Stomach (tissue), 9 donors: ENCODE results near the gene BOLA2B. TPM values are rescaled to one million over a fixed set of nuclear protein-coding genes. Genes with fewer than 3 reads are reported as not detected.

Experiments used
- DNase-seq, 2 donors: peaks; one replicate each; pipeline versions ENCODE4 v3.0.0 to v3.0.0-alpha.2; 2013 to 2019
- H3K27ac ChIP-seq, 5 donors: fragments of 200-600 bp in 4 of 5; sonication (generic) in 4 of 5; one replicate each; pipeline ENCODE4 v1.5.1; 2013 to 2019; ENCODE audit warnings: mild to moderate bottlenecking in 1 of 5, moderate library complexity in 1 of 5
- H3K27me3 ChIP-seq, 3 donors: fragments of 200-600 bp; sonication (generic); one replicate each; pipeline ENCODE4 v1.5.1; 2017 to 2019; ENCODE audit warnings: mixed run types in 1 of 3
- H3K36me3 ChIP-seq, 4 donors: fragments of 200-600 bp; sonication (generic); 1 replicate in 3 of 4; 2 replicates in 1 of 4; pipeline ENCODE4 v1.5.1; 2016 to 2019
- H3K4me1 ChIP-seq, 4 donors: fragments of 200-600 bp; sonication (generic); one replicate each; pipeline ENCODE4 v1.5.1; 2016 to 2019
- H3K4me3 ChIP-seq, 4 donors: fragments of 200-600 bp; sonication (generic) in 3 of 4; one replicate each; pipeline ENCODE4 v1.5.1; 2016 to 2019; ENCODE audit warnings: mild to moderate bottlenecking in 1 of 4
- H3K9me3 ChIP-seq, 4 donors: fragments of 200-600 bp; sonication (generic); one replicate each; pipeline ENCODE4 v1.5.1; 2016 to 2019
- EP300 ChIP-seq: sonication (generic); formaldehyde crosslinking; IDR thresholded peaks from one replicate; pipeline ENCODE4 v1.6.1; 2017; ENCODE audit warnings: antibody characterized with exemption
- POLR2A ChIP-seq, 4 donors: fragments of 450-650 bp; IDR thresholded peaks; one replicate each; pipeline ENCODE4 v1.6.1; 2016; ENCODE audit warnings: antibody characterized with exemption in 4 of 4, control low read depth in 2 of 4, mild to moderate bottlenecking in 1 of 4, moderate library complexity in 1 of 4
- POLR2AphosphoS5 ChIP-seq, 3 donors: sonication (generic); formaldehyde crosslinking; IDR thresholded peaks; one replicate each; pipeline ENCODE4 v1.6.1; 2016; ENCODE audit warnings: antibody characterized with exemption in 3 of 3
- WGBS, 5 donors: extraction: QIAGEN DNeasy Blood & Tissue Kit in 3 of 5; methylation state at CpG; one replicate each; pipeline versions ENCODE4 v1.1.5 to v1.1.7; 2013 to 2018; 5-methylcytosine and 5-hydroxymethylcytosine counted together
- intact Hi-C: fragments of 100-400 bp; cut with DNase I; formaldehyde crosslinking; loops from one replicate; pipeline ENCODE4 v1.15.1; 2023; ENCODE audit warnings: low total_unique reads
- polyA plus RNA-seq, 3 donors: library from polyadenylated mRNA; stranded (reverse); fragments of 200-250 nt; gene quantifications; one replicate each; pipeline ENCODE4 v1.2.3, GENCODE V29; 2013
- total RNA-seq, 5 donors: library from RNA; depleted of rRNA; stranded (reverse); fragments of >200 nt; gene quantifications; one replicate each; pipeline versions ENCODE4 v1.1.0 to v1.2.3, GENCODE V29; 2014 to 2016
- TF ChIP-seq, protein P1 (sequence below), 7 experiments: fragments of 450-650 bp in 4 of 7; fragments of 200-600 bp in 3 of 7; sonication (generic) in 3 of 7; IDR thresholded peaks; one replicate each; pipeline ENCODE4 v1.5.1; 2016 to 2019; ENCODE audit warnings: antibody characterized with exemption in 7 of 7, control low read depth in 2 of 7, mild to moderate bottlenecking in 1 of 7
- donor health status: healthy with polysubstance abuse.
- donor health status: Bipolar disorder and iron deficiency.
- donor health status: healthy.

BOLA2B gene
- total and polyA plus RNA-seq, 8 donors: 21.3 to 415 (median 281) TPM; not detected in 1

DNA sequence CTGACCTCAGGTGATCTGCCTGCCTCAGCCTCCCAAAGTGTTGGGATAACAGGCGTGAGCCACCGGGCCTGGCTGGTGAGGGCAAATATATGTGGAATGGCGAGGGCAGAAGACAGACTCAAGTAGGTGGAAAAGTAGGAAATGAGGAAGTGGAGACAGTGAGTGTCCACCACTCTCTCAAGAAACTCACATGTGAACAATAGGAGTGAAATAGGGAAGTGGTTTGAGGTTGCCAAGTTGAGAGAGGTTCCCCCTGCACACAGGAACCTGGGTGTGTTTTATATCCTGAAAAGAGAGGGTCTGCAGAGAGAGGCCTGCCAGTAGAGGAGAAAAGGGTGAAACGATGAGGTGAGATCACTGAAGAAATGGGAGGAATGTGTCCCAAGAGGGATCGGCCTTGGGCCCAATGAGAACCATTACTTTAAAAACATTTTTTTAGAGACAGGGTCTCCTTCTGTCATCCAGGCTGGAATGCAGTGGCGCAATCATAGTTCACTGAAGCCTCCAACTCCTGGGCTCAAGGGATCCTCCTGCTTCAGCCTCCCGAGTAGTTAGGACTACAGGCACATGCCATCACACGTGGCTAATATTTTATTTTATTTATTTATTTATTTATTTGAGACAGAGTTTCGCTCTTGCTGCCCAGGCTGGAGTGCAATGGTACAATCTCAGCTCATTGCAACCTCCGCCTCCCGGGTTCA, 27.1 kb downstream of the BOLA2B start:
- WGBS, 5 donors: 86 to 91% (median 86%) methylated on average over 11 of the region's 11 CpGs
- Histone ChIP-seq H3K36me3 (no peaks in the 10 kb centered on the region), H3K4me3 (no peak overlapping the region), H3K9me3 (no peaks in the 10 kb centered on the region), H3K27me3 (no peaks in the 10 kb centered on the region), H3K27ac (no peak overlapping the region), H3K4me1 (peaks cover 0 to 13% (median 0%) of the 10 kb centered on the region in 4 donors)
- DNase-seq: peak in 1 of 2 donors; percentile 37
- intact Hi-C loops: no loop called here
- TF ChIP-seq POLR2AphosphoS5 (IDR thresholded peaks at IDR 0.05): no peak
- TF ChIP-seq, protein P1, sequence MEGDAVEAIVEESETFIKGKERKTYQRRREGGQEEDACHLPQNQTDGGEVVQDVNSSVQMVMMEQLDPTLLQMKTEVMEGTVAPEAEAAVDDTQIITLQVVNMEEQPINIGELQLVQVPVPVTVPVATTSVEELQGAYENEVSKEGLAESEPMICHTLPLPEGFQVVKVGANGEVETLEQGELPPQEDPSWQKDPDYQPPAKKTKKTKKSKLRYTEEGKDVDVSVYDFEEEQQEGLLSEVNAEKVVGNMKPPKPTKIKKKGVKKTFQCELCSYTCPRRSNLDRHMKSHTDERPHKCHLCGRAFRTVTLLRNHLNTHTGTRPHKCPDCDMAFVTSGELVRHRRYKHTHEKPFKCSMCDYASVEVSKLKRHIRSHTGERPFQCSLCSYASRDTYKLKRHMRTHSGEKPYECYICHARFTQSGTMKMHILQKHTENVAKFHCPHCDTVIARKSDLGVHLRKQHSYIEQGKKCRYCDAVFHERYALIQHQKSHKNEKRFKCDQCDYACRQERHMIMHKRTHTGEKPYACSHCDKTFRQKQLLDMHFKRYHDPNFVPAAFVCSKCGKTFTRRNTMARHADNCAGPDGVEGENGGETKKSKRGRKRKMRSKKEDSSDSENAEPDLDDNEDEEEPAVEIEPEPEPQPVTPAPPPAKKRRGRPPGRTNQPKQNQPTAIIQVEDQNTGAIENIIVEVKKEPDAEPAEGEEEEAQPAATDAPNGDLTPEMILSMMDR (IDR thresholded peaks at IDR 0.05): no peak
- no peak for TF ChIP-seq POLR2A (IDR thresholded peaks at IDR 0.05)
- no peak for TF ChIP-seq EP300

GRCh38 chr16:30163538-30163937, 29.9 kb downstream of the BOLA2B start:
- Histone ChIP-seq H3K27ac (no peak overlapping the region), H3K9me3 (no peaks in the 10 kb centered on the region), H3K36me3 (no peaks in the 10 kb centered on the region), H3K4me1 (peaks cover 0 to 13% (median 0%) of the 10 kb centered on the region in 4 donors), H3K27me3 (no peaks in the 10 kb centered on the region), H3K4me3 (no peak overlapping the region)
- WGBS, 5 donors: 70 to 84% (median 81%) methylated on average over 3 of the region's 3 CpGs
- intact Hi-C loops: no loop called here
- TF ChIP-seq POLR2AphosphoS5 (IDR thresholded peaks at IDR 0.05): no peak
- no peak for TF ChIP-seq POLR2A (IDR thresholded peaks at IDR 0.05)
- TF ChIP-seq EP300: no peak
- TF ChIP-seq, protein P1 (IDR thresholded peaks at IDR 0.05): no peak
- no peak for DNase-seq

GRCh38 chr16:30157214-30157613, 36.3 kb downstream of the BOLA2B start:
- Histone ChIP-seq H3K27ac (no peak overlapping the region), H3K27me3 (no peaks in the 10 kb centered on the region), H3K4me1 (no peaks in the 10 kb centered on the region), H3K36me3 (no peaks in the 10 kb centered on the region), H3K9me3 (no peaks in the 10 kb centered on the region), H3K4me3 (no peak overlapping the region)
- DNase-seq: no peak
- intact Hi-C loops: no loop called here
- no peak for TF ChIP-seq EP300
- TF ChIP-seq, protein P1 (IDR thresholded peaks at IDR 0.05): no peak
- no peak for TF ChIP-seq POLR2A (IDR thresholded peaks at IDR 0.05)
- TF ChIP-seq POLR2AphosphoS5 (IDR thresholded peaks at IDR 0.05): no peak
- WGBS, 5 donors: 58 to 75% (median 62%) methylated on average over 1 of the region's 1 CpG

- no peaks in the 10 kb centered on the region for H3K36me3 ChIP-seq
- H3K4me3 ChIP-seq: no peak overlapping the region
- H3K4me1 ChIP-seq: no peaks in the 10 kb centered on the region
- no peak overlapping the region for H3K27ac ChIP-seq
- DNase-seq: no peak
- H3K27me3 ChIP-seq: no peaks in the 10 kb centered on the region
- intact Hi-C loops: no loop called here
- H3K9me3 ChIP-seq: no peaks in the 10 kb centered on the region
- TF ChIP-seq POLR2A (IDR thresholded peaks at IDR 0.05) (no peak), EP300 (no peak), POLR2AphosphoS5 (IDR thresholded peaks at IDR 0.05) (no peak)
- TF ChIP-seq, protein P1 (IDR thresholded peaks at IDR 0.05): no peak
- 90 to 99% (median 95%) methylated on average over 5 of the region's 5 CpGs for WGBS, 5 donors
Observed at GRCh38 chr16:30155188-30155587, 38.3 kb downstream of the BOLA2B start.
